GM19455 (cell line): ENCODE data around the gene GFER.

Experiments used
- ATAC-seq: cut with Tn5 transposase; IDR thresholded peaks from one replicate; pipeline ENCODE4 v1.9.1; 2021; ENCODE audit not compliant: unreplicated experiment

GFER gene

DNA sequence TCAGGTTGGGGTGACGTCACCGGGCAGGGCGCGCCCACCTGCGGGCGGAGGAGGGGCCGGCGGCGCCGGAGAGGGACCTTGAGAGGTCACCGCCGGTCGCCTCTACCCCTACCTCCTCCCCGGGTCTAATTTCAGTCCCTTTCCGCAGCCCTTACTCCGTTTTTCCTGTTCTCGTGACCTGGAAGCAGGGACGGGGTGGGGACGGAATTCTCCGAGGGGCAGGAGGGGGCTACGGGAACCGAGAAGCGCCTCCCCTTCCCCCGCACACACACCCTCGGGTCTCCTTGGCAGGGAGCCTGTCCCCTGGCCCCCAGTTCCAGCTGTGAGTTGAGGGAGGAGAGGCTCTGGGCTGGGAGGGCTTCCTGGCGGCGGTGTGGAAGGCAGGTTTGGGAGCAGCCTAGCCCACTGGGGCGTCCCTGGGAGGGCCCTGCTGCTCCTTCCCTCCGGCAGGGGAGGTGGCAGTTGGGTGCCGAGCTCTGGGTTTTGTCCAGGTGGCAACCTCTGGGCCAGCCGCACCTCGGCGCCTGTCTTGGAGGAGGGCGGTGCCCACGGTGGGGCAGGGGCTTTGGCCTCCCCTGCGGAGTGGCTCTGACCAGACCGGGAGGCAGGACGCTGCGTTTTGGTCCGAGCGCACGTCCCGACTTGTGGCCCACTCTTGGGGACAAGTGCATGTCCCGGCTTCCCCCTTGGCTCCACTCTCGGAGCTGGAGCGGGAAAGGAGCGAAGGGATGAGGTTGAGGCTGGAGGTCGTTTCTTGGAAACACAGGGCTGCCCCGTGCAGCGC, 6.5 kb downstream of the GFER start:
- ATAC-seq = no peak

DNA sequence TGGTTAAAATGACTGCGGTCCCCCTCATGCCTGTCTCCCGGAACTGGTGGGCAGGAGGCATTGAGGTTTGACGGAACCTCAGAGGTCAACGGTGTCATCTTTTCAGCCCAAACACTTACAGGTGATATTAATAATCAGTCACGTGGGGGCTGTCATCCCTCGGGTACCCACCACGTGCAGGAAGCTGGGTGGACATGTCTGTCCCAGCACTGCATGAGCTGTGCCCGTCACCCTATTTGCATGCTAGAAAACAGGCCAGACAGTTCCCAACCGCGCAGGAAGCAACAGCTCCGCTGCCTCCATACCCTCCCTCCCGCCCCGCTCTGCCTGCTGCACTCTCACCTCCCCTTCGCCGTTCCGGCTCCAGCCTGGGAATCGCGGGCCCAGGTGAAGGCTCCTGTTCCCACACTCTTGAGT, 7.2 kb downstream of the GFER start:
- no peak for ATAC-seq

DNA sequence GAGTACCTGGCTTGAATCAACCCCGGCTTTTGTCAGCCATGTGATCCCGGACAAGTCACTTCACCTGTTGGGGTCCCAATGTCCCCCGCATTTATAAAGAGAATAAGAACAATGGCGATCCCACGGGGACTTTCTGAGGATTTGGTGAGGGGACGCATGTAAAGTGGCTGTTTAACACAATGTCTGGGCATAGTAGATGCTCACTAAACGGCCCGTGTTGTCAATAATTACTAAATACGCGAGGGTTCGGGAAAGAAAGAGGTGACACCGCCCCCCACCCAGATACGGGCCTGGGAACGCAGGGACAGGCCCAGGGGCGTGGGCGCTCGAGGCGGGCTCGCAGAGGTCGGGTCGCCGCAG, 7.6 kb downstream of the GFER start:
- no peak for ATAC-seq

DNA sequence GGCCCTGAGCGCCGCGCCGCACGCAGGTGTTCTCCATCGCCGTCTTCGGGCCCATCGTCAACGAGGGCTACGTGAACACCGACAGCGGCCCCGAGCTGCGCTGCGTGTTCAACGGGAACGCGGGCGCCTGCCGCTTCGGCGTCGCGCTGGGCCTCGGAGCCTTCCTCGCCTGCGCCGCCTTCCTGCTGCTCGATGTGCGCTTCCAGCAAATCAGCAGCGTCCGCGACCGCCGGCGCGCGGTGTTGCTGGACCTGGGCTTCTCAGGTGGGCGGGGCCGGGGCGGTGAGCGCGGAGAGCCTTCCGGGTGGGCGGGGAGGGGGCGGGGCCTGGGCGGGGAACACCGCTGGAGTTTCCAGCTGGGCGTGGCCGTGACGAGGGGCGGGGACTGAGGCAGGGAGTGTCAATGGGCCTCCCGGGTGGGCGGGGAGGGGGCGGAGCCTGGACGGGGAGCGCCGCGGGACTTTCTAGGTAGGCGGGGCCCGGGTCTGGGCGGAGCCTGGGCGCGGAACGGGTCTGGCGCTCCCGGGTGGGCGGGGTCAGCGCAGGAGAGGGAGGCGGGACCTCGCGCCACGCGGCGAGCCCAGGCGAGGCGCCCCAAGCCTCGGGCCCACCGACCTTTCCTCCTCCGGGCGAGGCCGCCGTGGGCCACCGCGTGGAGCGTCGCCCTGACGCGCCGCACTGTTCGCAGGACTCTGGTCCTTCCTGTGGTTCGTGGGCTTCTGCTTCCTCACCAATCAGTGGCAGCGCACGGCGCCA, 8.1 kb downstream of the GFER start:
- no peak for ATAC-seq

DNA sequence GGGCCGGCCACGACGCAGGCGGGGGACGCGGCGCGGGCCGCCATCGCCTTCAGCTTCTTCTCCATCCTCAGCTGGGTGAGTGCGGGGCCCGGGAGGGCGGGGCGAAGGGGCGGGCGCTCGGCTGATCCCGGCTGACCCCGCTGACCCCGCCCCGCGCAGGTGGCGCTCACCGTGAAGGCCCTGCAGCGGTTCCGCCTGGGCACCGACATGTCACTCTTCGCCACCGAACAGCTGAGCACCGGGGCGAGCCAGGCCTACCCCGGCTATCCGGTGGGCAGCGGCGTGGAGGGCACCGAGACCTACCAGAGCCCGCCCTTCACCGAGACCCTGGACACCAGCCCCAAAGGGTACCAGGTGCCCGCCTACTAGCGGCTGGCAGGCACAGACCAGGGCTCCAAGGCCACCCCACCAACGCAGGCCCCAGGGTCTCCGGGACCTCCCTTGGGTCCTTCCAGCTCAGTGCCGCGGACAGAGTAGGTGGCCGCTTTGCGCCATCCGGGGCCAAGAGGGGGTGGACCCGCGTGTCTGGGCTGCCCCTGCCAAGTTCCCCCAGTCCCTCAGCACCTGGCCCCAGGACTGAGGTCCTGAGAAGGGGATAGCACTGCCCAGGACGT, 8.8 kb downstream of the GFER start:
- ATAC-seq = no peak

DNA sequence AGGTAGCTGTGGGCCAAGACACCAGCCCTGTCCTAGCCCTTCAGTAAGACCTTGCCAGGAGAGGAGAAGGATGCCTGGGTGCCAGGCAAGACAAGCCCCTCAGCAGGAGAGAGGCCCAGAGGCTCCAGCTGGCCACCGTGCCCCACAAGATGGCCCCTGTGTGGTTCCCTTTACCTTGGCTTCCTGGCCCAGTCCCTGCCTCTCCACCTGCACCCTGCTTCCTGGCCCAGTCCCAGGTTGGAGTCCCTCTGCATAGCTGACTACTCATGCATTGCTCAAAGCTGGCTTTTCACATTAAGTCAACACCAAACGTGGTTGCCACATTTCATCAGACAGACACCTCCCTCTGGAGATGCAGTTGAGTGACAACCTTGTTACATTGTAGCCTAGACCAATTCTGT, 9.7 kb downstream of the GFER start:
- ATAC-seq = no peak

DNA sequence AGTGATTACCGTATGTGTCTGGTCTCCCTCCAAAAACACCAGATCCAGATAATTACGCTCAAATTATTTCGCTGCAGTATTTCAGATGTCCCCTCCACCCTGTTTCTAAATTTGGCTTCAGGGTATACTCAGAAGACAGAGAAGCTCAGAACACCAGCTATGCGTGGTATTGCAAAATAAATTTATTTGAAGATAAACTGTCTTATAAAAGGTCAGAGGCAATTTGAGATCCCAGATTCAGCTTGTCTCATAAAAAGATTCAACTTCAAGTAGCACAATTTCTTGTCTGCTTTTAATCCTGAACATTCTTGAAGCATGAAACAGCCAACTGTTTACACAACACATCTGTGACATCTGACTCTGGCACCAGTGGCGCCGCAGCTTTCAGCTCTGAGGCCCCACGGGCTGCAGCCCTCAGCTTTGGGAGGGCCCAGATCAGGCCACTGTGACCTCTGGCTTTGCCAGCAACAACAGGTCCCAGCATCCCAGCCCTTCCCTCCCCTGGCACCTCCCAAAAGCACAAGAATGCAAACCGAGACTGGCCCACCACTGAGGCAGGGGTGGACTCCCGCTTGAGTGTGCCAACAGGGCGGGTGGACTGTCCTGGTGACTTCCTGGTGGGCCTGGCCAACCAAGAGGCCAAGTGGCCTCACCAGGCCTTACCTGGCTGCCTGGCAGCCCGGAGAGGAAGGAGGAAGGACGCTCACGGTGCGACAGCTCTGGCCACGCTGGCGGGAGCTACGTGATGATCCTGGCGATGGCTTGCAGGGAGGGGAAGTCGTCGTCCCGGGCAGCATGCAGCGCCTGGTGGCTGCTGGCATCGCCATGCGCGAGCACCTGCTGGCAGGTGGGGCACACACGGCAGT, 13.7 kb downstream of the GFER start:
- ATAC-seq = no peak

DNA sequence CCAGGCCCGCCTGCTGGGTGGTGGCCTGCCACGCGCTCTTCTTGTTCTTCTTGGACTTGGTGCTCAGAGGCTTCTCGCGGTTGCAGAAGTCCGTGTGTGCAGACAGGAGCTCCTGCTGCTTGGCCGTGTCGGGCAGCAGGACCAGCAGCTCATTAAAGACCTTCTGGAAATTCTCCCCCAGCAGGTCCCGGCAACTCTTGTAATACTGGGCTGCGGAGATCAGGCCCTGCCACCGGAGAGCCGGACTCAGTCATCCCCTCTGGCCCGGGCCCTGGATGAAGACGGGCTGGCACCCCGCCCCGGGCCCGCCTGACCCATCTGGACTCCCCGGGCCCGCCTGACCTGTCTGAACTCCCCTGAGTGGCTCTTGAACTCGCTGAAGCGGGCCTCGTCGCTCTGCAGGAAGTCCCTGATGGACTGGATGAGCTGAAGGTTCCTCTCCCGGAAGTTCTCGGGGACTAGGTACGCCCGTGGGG, 14.4 kb downstream of the GFER start:
- no peak for ATAC-seq

DNA sequence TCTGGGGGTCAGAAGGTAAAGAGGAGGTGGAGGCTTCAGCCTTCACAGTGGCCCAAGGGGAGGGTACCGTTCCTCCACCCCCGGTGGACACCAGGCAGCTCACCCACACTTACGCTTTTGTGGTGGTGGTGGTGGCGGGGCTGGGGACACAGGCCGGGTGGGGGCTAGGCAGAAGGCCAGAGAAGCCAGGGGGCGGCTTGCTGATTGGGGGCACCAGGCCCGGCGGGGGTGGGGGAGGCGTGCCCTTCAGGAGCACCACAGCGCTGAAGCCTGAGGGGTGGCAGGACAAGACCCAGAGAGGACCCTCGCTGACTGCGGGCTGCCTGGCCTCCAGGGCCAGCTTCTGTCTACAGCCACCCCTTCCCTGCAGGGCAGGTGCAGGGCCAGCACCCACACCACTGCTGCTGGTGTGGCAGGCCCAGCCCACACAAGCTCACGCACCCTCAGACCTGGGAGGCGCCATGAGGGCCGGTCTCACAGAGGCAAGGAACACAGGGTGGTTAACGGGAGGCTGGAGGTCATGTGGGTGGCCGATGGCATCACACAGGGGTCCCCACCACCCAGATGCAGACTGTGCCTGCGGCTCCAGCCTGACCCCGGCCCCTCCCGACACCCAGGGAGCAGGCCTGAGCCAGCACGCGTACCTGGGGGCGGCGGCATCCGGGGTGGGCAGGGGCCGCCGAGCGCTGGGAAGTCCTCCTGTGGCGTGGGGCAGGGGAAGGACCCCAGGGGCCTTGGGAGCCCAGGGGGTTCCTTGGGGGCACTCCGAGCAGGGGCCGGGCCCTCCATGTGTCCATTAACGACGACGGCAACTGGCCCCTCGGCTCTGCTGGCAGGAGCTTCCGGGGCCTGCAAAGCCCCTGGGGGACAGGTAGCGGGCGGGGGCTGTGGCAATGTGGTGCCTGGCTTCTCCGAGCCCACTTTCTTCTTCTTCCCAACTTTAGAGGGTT, 15.1 kb downstream of the GFER start:
- no peak for ATAC-seq

DNA sequence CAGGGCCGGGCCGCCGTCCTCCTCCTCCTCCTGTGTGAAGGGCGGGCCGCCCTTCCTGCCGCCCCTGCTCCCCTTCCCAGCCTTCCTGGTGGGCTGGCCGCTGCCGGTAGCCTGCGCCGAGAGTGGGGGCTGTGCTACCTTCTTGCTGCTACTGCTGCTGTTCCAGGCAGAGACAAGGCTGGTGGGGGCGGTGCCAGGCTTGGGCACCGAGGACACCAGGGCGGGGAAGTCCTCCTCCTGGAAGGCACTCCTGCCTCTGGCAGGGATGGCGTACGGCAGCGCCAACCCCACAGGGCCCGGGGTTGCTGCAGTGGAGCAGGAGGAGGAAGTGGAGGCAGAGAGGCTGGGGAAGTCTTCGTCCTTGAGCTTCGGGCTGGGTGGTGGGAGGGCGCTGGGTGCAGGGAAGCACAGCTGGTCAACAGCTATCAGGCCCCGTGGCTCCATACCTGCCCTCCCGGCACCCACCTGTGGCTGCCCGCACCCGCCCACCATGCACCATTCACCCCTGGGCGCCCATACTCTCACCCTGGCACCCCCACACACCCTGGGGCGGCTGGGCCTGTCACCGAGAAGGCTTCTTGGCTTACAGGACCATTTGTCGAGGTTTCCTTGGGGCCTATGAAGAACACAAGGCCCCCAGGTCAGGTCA, 16.0 kb downstream of the GFER start:
- no peak for ATAC-seq

DNA sequence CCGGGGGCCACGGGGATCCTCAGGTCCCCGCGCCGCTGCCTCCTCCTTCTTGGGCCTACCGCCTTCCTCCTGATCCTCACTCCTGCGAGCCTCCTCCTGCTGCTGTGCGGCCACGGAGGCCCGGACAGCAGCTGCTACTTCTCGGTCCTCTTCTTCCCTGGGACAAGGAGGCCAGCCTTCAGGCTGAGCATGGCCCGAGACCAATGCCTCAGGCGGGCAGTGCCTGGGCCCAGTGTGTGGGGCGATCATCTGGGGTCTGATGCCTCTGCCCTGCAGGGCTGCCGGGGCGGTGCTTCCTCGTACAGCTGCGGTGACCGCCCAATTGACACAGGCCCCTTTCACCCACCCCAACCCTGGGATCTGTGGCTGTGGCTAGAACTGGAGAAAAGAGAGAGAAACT, 17.0 kb downstream of the GFER start:
- ATAC-seq = no peak

DNA sequence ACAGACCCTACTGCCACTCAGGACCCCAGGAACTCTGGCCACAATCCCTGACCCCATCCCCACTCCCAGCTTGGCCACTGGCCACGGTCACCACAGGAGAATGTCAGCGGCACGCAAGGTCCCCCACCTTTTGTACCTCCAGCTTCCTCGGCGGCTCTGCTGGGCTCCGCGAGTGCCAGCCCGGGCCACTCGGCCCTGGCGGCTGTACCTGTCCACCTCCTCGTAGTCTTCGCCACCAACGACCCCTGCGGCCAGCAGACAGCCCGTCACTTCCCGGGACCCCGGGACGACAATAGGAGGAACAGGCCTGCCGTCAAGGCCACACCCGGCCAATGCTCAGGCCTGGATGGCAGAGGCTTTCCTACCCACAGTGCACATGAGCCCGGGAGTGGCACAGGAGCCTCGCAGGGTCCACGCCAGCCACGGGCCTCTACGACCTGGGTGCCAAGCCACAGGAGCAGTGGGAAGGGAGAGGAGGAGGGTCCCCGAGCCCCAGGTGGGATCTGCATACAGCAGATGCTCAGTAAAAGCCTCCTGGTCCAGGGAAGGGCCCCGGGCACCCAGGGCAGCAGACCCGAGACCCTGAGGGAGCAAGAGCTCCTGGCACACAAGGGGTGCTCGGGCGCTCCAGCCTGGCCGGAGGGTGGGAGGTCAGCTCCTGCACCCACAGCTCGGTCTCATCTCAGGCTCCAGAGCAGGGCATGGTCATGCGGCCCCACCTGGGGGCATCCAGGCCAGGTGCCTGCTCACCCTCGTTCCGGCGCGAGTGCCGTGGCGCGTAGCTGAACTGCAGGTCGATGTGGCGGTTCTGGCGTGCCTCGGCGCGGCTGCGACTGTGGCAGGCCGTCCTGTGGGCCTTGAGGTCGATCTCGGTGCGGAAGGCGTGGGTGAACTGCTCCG, 17.7 kb downstream of the GFER start:
- no peak for ATAC-seq

DNA sequence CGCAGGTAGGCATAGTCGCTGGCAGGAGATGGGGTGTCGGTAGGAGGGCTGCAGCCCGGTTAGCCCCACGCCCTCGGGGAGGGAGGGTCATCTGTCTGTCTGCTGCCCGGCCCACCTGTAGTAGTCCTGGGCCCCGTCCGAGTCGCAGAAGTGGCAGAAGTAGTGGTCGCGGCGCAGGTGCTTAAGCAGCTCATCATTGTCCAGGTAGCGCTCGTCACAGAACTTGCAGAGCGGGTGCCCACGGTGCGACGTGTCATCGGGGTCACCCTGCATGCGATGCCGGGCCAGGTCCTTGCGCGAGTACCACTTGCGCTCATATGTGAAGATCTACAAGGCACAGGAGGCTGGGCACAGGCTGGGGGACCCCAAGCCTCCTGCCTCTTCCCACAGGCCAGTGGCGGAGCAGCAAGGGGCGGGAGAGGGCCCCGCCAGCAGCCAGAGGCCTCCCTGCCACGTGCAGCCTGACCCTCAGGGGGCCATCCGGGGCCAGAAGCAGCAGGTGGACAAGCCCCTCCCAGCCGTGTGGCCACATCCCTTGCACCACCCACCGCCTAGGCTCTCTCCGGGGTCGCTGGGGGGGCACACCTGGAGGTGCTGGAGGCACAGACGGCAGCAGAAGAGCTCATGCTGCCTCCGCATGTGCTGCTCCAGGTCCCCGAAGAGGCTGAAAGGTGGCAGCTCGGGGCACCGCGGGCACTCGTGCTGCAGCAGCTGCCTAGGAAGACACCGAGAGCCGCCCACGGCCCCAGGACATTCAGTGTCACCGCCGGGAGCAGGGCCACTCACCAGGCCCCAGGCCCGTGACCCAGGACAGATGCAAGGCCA, 18.6 kb downstream of the GFER start:
- no peak for ATAC-seq

DNA sequence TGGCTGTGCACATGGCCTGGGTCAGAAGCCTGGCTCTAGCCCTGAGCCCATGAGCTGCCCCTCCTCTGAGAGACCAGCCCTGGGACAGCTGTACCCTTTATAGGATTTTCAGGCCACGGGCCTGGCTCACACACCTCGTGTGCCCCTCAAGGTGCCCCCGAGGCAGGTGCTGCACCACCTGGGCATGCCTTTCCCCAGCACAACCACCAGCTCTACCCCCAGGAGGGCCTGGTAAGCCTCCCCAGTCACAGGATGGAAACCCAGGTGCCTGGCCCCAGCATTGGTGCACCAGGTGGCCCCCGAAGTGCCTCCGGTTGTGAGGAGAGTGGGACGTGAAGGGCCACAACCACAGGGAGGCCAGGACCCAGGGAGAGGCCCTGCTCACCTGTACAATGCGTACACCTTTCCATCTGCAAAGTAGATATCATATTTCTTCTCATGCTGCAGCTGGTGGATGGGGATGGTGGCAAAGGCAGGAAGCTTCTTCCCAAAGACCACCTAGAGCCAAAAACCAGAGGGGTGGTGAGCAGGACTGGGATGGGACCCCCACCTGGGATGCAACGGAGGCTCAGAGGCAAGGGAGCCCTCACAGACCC, 19.3 kb downstream of the GFER start:
- ATAC-seq = no peak

DNA sequence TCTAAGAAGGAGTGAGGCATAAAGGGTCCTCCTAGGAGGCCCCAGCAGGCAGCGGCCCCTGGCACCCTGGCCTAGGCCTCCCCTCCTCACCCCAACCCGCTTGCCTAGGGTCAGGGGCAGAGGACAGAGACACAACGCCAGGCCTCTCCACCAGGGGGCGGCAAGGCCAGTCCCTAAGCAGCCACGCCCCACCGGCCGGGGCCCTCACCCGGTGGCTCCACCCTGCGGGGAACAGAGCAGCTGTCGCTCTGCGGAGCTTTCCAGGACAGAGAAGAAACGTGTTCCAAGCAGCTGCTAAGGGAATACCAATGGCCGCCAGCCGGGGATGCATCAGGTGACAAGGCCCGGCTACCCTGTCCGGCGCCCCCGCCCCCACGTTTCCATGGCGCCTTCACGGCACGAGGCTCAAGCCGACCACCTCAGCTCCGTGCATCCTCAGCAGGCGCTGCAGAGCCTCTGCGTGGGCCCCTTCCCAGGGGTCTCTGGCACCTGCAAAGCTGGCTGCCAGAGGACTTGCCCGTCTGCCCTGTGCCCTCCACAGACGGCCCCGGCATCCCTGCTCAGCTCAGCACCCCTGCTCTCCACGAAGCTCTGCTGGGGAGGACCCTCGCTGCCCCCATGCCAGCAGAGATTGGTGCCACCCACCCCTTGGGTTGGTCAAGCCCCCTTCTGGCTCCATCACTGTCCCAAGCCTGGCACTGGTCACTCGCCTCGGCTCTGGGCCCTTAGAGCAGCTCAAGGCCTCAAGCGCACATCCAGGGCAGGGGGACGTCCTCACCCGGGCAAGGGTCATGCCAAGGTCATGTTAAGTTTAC, 20.0 kb downstream of the GFER start:
- ATAC-seq = no peak

DNA sequence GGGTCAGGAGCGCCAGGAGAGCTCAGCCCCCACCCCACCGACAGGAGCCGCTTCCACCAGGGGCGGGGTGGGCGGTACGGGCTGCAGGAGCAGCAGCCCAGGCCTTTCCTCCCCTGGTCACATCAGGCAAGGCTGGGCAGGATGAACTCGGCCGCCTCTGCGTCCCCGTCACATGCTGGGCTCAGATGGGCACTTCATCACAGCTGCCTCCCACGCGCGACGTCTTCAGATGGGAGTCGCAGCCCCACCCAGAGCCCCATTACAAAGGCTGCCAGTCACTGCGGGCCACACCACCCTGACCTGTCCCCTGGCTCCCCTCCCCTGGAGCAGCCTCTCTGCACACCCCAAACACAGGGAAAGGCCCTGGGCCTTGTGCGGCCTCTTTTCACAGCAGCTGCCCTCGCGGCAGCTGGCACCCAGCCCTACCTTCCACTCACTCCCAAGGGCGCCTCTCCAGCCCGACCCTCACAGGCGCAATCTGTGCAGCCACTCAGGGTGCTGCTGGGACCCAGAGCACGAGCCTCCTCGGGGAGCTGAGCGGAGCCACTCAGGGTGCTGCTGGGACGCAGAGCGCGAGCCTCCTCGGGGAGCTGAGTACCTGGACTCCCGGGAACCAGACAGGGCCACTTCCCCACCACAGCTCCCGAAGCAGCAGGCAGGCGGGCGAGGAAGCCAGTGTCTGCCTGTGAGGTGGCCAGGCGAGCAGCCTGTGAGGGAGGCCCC, 21.0 kb downstream of the GFER start:
- ATAC-seq = no peak
